Cardiac fibroblast (primary cell): ENCODE measurements around the gene PICALM.

Source experiments
- DNase-seq, 2 donors: peaks; one replicate each; pipeline versions ENCODE4 v3.0.0 to v3.0.0-alpha.2; 2010; ENCODE audit warnings: low read depth in 2 of 2
- H3K4me3 ChIP-seq, 2 donors: replicated peaks in 1 of 2; 1 replicate in 1 of 2; 2 replicates in 1 of 2; pipeline ENCODE4 v1.5.1; 2011; ENCODE audit warnings: low read depth in 2 of 2, low read length in 2 of 2, mild to moderate bottlenecking in 2 of 2, moderate library complexity in 1 of 2
- TF ChIP-seq, protein P1 (sequence below): IDR thresholded peaks from one replicate; pipeline ENCODE4 v1.5.1; 2011; ENCODE audit warnings: low read depth, mild to moderate bottlenecking, low read length, inconsistent platforms

Gene PICALM

DNA sequence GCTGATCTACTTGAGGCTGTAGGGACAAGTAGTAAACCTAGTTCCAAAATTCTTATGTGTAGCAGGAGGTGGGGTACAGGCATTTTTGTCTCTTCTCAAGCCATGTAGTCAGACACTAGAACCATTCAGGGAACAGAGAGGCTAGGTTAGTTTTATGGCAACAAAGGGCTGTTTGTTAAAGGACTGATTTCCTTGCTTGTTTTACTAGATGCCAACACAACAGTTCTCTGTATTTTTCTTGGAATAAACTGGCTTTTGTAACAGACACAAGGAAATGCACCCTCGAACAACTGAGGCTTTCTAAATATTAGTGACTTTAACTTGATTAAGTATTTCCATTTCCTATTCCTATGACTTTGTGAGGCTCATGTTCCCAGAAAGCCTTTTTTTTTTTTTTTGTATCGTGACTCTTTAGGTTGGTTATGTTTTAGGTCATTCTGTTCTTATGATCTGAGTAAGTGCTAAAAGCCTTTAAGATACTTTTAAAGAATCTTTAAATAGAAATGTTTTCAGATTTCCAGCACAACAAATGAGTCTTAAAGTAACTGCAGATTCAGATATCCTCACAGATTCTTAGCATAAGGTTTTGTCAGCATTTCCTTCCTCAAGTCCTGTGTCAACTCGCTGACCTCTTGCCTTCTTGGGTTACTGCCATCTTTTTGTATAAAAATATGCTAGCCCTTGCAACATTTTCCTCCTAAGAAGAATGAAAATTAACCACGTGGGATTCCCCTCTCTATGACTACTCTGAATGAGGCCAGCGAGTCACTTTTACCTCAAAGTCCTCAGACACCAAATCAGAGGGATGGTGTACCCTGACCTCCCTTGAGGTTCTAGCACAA, 121.2 kb downstream of the PICALM start:
- peak; percentile 96 to 98 for DNase-seq
- H3K4me3 ChIP-seq = no peak overlapping the region
- TF ChIP-seq, protein P1, sequence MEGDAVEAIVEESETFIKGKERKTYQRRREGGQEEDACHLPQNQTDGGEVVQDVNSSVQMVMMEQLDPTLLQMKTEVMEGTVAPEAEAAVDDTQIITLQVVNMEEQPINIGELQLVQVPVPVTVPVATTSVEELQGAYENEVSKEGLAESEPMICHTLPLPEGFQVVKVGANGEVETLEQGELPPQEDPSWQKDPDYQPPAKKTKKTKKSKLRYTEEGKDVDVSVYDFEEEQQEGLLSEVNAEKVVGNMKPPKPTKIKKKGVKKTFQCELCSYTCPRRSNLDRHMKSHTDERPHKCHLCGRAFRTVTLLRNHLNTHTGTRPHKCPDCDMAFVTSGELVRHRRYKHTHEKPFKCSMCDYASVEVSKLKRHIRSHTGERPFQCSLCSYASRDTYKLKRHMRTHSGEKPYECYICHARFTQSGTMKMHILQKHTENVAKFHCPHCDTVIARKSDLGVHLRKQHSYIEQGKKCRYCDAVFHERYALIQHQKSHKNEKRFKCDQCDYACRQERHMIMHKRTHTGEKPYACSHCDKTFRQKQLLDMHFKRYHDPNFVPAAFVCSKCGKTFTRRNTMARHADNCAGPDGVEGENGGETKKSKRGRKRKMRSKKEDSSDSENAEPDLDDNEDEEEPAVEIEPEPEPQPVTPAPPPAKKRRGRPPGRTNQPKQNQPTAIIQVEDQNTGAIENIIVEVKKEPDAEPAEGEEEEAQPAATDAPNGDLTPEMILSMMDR = no peak

DNA sequence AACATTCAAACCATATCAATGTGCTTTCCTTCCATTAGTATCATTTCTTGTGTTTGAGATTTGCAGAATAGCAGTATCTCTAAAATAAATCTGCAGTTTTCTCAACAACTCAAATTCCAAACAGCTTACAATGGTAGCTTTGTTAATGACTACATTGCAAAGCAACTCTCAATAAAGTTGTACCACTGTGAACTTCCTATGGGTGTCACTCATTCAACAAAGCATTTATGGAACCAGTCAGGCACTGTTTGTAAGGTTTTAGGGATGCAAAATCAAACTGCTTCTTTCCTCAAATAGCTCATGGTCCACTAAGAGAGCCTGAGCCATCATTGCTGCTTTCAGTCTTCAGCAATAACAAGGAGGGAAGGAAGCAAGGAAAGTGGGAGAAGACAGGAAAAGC, 122.7 kb downstream of the PICALM start:
- TF ChIP-seq, protein P1 = no peak
- H3K4me3 ChIP-seq = no peak overlapping the region
- peak; percentile 39 to 48 for DNase-seq

DNA sequence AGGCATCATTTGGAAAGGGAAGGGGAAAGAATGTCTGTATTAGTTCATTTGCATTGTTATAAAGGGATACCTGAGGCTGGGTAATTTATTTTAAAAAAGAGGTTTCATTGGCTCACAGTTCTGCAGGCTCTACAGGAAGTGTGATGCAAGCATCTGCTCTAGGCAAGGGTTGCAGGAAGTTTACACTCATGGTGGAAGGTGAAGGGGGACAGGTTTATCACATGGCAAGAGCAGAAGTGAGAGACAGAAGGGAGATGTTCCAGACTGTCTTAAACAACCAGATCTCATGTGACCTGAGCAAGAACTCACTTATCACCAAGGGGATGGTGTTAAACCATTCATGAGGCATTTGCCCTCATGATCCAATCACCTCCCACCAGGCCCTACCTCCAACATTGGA, 123.1 kb downstream of the PICALM start:
- DNase-seq = no peak
- H3K4me3 ChIP-seq = no peak overlapping the region
- TF ChIP-seq, protein P1 = no peak

- TF ChIP-seq, protein P1 = no peak
- no peak overlapping the region for H3K4me3 ChIP-seq
- DNase-seq = no peak
Observed at GRCh38 chr11:85945296-85945695, 123.6 kb downstream of the PICALM start.

- TF ChIP-seq, protein P1 = peak; percentile 82
- DNase-seq = peak; percentile 84 to 88
- no peak overlapping the region for H3K4me3 ChIP-seq
Observed at GRCh38 chr11:85941380-85941973, 127.4 kb downstream of the PICALM start.

DNA sequence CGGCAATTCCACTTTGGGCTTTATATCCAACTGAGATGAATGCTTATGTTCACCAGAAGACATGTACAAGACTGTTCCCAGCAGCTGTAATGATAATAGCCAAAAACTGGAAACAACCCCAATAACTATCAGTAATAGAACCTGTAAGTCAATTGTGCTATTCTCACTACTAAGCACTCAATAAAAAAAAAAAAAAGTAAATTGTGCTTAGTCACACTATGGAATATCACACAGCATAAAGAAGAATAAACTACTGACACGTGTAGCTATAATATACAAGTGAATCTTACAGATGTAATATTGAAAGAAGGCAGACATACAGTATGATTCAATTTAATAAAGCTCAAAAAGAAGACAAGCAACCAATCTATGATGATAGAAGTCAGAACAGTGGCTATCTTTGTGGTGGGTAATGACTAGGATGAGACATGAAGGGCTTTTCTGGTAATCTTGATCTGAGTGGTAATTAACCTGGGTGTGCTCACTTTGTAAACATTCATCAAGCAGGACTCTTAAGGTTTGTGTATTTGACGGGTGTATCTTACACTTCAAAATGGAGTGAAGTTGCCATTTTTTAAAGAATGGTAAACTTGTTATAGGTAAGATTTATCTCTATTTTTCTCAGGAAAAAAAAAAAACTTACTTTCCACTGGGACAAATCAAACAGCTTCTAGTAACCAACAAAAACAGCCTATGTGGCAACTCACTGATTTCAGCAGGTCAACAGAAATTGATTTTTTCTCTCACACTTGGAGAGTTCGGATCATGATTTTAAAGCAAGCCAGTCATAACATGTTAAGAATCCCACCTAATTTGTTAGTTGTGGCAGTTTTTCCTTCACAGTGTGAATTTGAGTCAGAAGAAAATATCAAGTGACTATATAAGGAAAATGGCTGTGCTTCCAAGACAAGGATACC, 129.5 kb downstream of the PICALM start:
- no peak for DNase-seq
- no peak overlapping the region for H3K4me3 ChIP-seq
- TF ChIP-seq, protein P1 = no peak
